H1 (cell line): ENCODE measurements around the gene ELFN1. TPM values are rescaled to one million over a fixed set of nuclear protein-coding genes. Genes with fewer than 3 reads are reported as not detected.

ENCODE experiments used
- ASH2L ChIP-seq: fragments of 200-600, 300-600 bp; sonication (generic); IDR thresholded peaks from one replicate; pipeline ENCODE4 v1.7.1; 2017; ENCODE audit warnings: low read length
- BRCA1 ChIP-seq: IDR thresholded peaks from 2 replicates; pipeline ENCODE4 v1.6.1; 2012; ENCODE audit warnings: low read depth, low read length, improper control_type of control experiment
- CEBPB ChIP-seq: IDR thresholded peaks from 2 replicates; pipeline ENCODE4 v1.6.1; 2012; ENCODE audit warnings: low read depth, low read length
- GABPA ChIP-seq: IDR thresholded peaks from 2 replicates; pipeline ENCODE4 v1.6.1; 2011; ENCODE audit warnings: mild to moderate bottlenecking, low read length, moderate library complexity, borderline replicate concordance; ENCODE audit not compliant: insufficient read depth
- GTF2F1 ChIP-seq: IDR thresholded peaks from 2 replicates; pipeline ENCODE4 v1.6.1; 2012; ENCODE audit warnings: low read depth, low read length, improper control_type of control experiment, borderline replicate concordance
- HDAC6 ChIP-seq: IDR thresholded peaks from one replicate; pipeline ENCODE4 v1.7.1; 2012; ENCODE audit warnings: low read depth, mild to moderate bottlenecking, inconsistent platforms, low read length, moderate library complexity
- RXRA ChIP-seq: IDR thresholded peaks from 2 replicates; pipeline ENCODE4 v1.6.1; 2011; ENCODE audit warnings: low read depth, mild to moderate bottlenecking, low read length, moderate library complexity; ENCODE audit not compliant: insufficient read depth
- SAP30 ChIP-seq: fragments of 300-600 bp; sonication (generic); IDR thresholded peaks from 2 replicates; pipeline ENCODE4 v1.7.1; 2012; ENCODE audit warnings: low read length, moderate library complexity, mild to moderate bottlenecking, inconsistent platforms; ENCODE audit not compliant: insufficient read depth, insufficient replicate concordance
- SP2 ChIP-seq: IDR thresholded peaks from 2 replicates; pipeline ENCODE4 v1.6.1; 2012; ENCODE audit warnings: mild to moderate bottlenecking, low read length, inconsistent platforms
- polyA plus RNA-seq, 7 experiments: library from polyadenylated mRNA; depleted of rRNA in 3 of 7; stranded (reverse) in 5 of 7; unstranded in 2 of 7; fragments of >200 nt in 5 of 7; fragments of 200-250 nt in 2 of 7; gene quantifications; 1 replicate in 5 of 7; 2 replicates in 1 of 7; 4 replicates in 1 of 7; pipeline versions ENCODE4 v1.2.1 to v1.2.3, GENCODE V29; 2011 to 2013; ENCODE audit warnings: missing spikeins in 2 of 7, mixed read lengths in 2 of 7
- total RNA-seq: library from RNA; stranded (reverse); fragmentation: NEBNext Ultra II Directional; extraction: Animal tissue kit (Norgen Biotek cat#: 25700); gene quantifications from 2 replicates; pipeline ENCODE4 v1.2.1, GENCODE V29; 2021
- TF ChIP-seq, protein P1 (sequence below): fragments of 300-600 bp; sonication (generic); IDR thresholded peaks from 2 replicates; pipeline ENCODE4 v1.7.1; 2012; ENCODE audit warnings: low read length, moderate library complexity, mild to moderate bottlenecking, inconsistent platforms; ENCODE audit not compliant: insufficient replicate concordance

ELFN1 gene
- total and polyA plus RNA-seq, 2 of the 8 experiments (the other 6 are each of a cell fraction or from before 2014, with no cell fraction given) = 2.0 to 4.5 TPM

DNA sequence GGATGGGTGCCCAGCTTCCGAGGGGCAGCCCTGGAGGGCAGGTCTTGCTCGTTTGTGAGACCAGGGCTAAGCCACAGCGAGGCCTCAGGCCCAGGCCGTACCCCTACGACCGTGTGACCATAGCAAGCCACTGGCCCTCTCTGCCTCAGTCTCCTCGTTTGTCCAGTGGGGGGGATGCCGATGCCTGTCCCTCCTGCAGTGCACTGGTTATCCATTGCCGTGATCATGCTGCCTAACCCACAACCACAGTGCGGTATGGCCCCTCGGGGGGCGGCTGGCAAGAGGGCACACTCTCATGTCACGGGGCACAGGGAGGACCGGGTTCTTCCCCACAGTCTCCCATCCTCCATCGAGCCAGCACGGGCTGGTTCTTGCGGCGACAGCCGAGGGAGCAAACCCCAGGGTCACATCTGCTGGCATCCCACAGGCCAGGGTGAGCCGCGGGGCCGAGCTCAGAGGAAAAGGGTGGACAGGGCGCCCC is 80.5 kb downstream of the ELFN1 start (continued):
- TF ChIP-seq, protein P1, sequence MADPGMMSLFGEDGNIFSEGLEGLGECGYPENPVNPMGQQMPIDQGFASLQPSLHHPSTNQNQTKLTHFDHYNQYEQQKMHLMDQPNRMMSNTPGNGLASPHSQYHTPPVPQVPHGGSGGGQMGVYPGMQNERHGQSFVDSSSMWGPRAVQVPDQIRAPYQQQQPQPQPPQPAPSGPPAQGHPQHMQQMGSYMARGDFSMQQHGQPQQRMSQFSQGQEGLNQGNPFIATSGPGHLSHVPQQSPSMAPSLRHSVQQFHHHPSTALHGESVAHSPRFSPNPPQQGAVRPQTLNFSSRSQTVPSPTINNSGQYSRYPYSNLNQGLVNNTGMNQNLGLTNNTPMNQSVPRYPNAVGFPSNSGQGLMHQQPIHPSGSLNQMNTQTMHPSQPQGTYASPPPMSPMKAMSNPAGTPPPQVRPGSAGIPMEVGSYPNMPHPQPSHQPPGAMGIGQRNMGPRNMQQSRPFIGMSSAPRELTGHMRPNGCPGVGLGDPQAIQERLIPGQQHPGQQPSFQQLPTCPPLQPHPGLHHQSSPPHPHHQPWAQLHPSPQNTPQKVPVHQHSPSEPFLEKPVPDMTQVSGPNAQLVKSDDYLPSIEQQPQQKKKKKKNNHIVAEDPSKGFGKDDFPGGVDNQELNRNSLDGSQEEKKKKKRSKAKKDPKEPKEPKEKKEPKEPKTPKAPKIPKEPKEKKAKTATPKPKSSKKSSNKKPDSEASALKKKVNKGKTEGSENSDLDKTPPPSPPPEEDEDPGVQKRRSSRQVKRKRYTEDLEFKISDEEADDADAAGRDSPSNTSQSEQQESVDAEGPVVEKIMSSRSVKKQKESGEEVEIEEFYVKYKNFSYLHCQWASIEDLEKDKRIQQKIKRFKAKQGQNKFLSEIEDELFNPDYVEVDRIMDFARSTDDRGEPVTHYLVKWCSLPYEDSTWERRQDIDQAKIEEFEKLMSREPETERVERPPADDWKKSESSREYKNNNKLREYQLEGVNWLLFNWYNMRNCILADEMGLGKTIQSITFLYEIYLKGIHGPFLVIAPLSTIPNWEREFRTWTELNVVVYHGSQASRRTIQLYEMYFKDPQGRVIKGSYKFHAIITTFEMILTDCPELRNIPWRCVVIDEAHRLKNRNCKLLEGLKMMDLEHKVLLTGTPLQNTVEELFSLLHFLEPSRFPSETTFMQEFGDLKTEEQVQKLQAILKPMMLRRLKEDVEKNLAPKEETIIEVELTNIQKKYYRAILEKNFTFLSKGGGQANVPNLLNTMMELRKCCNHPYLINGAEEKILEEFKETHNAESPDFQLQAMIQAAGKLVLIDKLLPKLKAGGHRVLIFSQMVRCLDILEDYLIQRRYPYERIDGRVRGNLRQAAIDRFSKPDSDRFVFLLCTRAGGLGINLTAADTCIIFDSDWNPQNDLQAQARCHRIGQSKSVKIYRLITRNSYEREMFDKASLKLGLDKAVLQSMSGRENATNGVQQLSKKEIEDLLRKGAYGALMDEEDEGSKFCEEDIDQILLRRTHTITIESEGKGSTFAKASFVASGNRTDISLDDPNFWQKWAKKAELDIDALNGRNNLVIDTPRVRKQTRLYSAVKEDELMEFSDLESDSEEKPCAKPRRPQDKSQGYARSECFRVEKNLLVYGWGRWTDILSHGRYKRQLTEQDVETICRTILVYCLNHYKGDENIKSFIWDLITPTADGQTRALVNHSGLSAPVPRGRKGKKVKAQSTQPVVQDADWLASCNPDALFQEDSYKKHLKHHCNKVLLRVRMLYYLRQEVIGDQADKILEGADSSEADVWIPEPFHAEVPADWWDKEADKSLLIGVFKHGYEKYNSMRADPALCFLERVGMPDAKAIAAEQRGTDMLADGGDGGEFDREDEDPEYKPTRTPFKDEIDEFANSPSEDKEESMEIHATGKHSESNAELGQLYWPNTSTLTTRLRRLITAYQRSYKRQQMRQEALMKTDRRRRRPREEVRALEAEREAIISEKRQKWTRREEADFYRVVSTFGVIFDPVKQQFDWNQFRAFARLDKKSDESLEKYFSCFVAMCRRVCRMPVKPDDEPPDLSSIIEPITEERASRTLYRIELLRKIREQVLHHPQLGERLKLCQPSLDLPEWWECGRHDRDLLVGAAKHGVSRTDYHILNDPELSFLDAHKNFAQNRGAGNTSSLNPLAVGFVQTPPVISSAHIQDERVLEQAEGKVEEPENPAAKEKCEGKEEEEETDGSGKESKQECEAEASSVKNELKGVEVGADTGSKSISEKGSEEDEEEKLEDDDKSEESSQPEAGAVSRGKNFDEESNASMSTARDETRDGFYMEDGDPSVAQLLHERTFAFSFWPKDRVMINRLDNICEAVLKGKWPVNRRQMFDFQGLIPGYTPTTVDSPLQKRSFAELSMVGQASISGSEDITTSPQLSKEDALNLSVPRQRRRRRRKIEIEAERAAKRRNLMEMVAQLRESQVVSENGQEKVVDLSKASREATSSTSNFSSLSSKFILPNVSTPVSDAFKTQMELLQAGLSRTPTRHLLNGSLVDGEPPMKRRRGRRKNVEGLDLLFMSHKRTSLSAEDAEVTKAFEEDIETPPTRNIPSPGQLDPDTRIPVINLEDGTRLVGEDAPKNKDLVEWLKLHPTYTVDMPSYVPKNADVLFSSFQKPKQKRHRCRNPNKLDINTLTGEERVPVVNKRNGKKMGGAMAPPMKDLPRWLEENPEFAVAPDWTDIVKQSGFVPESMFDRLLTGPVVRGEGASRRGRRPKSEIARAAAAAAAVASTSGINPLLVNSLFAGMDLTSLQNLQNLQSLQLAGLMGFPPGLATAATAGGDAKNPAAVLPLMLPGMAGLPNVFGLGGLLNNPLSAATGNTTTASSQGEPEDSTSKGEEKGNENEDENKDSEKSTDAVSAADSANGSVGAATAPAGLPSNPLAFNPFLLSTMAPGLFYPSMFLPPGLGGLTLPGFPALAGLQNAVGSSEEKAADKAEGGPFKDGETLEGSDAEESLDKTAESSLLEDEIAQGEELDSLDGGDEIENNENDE = no peak
- TF ChIP-seq GTF2F1 (no peak), ASH2L (no peak), HDAC6 (no peak), RXRA (no peak), GABPA (no peak), SAP30 (no peak), SP2 (no peak), BRCA1 (no peak), CEBPB (no peak)
